ENCODE results near the gene ABCC5.
A peak's percentile ranks its signal among the peaks of the same experiment; 100 is the strongest.

The ABCC5 gene

GRCh38 chr3:184002469-184002868 lies 15.2 kb downstream of the ABCC5 start:
- no peak overlapping the region for H3K4me2 ChIP-seq (ENCODE audit: low read depth, low read length, poor library complexity, severe bottlenecking)
- H3K9me3 ChIP-seq (ENCODE audit: insufficient read depth, low read depth, low read length): no peaks in the 10 kb centered on the region
- H3K9me2 ChIP-seq (replicated peaks; ENCODE audit: low read depth, low read length): no peaks in the 10 kb centered on the region
- H3K4me1 ChIP-seq (ENCODE audit: insufficient read depth, low read length, poor library complexity, severe bottlenecking): peaks cover 11% of the 10 kb centered on the region
- no peak overlapping the region for H3K4me3 ChIP-seq (ENCODE audit: low read length, poor library complexity, severe bottlenecking)
- TF ChIP-seq CTCF (conservative IDR thresholded peaks at IDR 0.05; ENCODE audit: low read length) (no peak), EZH2phosphoT487 (IDR thresholded peaks at IDR 0.05; ENCODE audit: borderline replicate concordance) (no peak)
- no peaks in the 10 kb centered on the region for H3K79me2 ChIP-seq (ENCODE audit: insufficient read depth, low read length)
- no peak overlapping the region for H2AFZ ChIP-seq (ENCODE audit: low read length)
- H3F3A ChIP-seq (ENCODE audit: low read depth): no peaks in the 10 kb centered on the region
- no peaks in the 10 kb centered on the region for H3K27me3 ChIP-seq (ENCODE audit: insufficient read depth, low read length, poor library complexity, severe bottlenecking)
- H3K9ac ChIP-seq (ENCODE audit: low read depth, low read length, poor library complexity, severe bottlenecking): no peak overlapping the region
- H3K36me3 ChIP-seq (ENCODE audit: insufficient read depth, low read length): no peaks in the 10 kb centered on the region
- no peaks in the 10 kb centered on the region for H4K20me1 ChIP-seq (ENCODE audit: insufficient read depth, low read length, poor library complexity, severe bottlenecking)

GRCh38 chr3:184001761-184002160 lies 15.9 kb downstream of the ABCC5 start:
- H3K36me3 ChIP-seq (ENCODE audit: insufficient read depth, low read length): no peaks in the 10 kb centered on the region
- H3K9me3 ChIP-seq (ENCODE audit: insufficient read depth, low read depth, low read length): no peaks in the 10 kb centered on the region
- H3K4me2 ChIP-seq (ENCODE audit: low read depth, low read length, poor library complexity, severe bottlenecking): no peak overlapping the region
- no peak overlapping the region for H2AFZ ChIP-seq (ENCODE audit: low read length)
- H3F3A ChIP-seq (ENCODE audit: low read depth): no peaks in the 10 kb centered on the region
- H3K4me3 ChIP-seq (ENCODE audit: low read length, poor library complexity, severe bottlenecking): no peak overlapping the region
- no peak overlapping the region for H3K9ac ChIP-seq (ENCODE audit: low read depth, low read length, poor library complexity, severe bottlenecking)
- no peaks in the 10 kb centered on the region for H3K79me2 ChIP-seq (ENCODE audit: insufficient read depth, low read length)
- no peaks in the 10 kb centered on the region for H3K27me3 ChIP-seq (ENCODE audit: insufficient read depth, low read length, poor library complexity, severe bottlenecking)
- no peaks in the 10 kb centered on the region for H4K20me1 ChIP-seq (ENCODE audit: insufficient read depth, low read length, poor library complexity, severe bottlenecking)
- no peaks in the 10 kb centered on the region for H3K9me2 ChIP-seq (replicated peaks; ENCODE audit: low read depth, low read length)
- no peak for TF ChIP-seq EZH2phosphoT487 (IDR thresholded peaks at IDR 0.05; ENCODE audit: borderline replicate concordance)
- peaks cover 11% of the 10 kb centered on the region for H3K4me1 ChIP-seq (ENCODE audit: insufficient read depth, low read length, poor library complexity, severe bottlenecking)

GRCh38 chr3:183991403-183991802 lies 26.3 kb downstream of the ABCC5 start:
- Histone ChIP-seq H4K20me1 (ENCODE audit: insufficient read depth, low read length, poor library complexity, severe bottlenecking) (no peaks in the 10 kb centered on the region), H3K4me1 (ENCODE audit: insufficient read depth, low read length, poor library complexity, severe bottlenecking) (peaks cover 18% of the 10 kb centered on the region), H3K36me3 (ENCODE audit: insufficient read depth, low read length) (peaks cover 3% of the 10 kb centered on the region; the same call in 1 of the 2 replicates), H3K4me3 (ENCODE audit: low read length, poor library complexity, severe bottlenecking) (no peak overlapping the region), H3K79me2 (ENCODE audit: insufficient read depth, low read length) (no peaks in the 10 kb centered on the region), H3K4me2 (ENCODE audit: low read depth, low read length, poor library complexity, severe bottlenecking) (no peak overlapping the region), H3F3A (ENCODE audit: low read depth) (peaks cover 3% of the 10 kb centered on the region; the same call in 1 of the 2 replicates), H3K9ac (ENCODE audit: low read depth, low read length, poor library complexity, severe bottlenecking) (no peak overlapping the region), H3K9me2 (replicated peaks; ENCODE audit: low read depth, low read length) (no peaks in the 10 kb centered on the region), H3K9me3 (ENCODE audit: insufficient read depth, low read depth, low read length) (no peaks in the 10 kb centered on the region), H2AFZ (ENCODE audit: low read length) (no peak overlapping the region), H3K27me3 (ENCODE audit: insufficient read depth, low read length, poor library complexity, severe bottlenecking) (no peaks in the 10 kb centered on the region)
- TF ChIP-seq EZH2phosphoT487 (IDR thresholded peaks at IDR 0.05; ENCODE audit: borderline replicate concordance): no peak
- TF ChIP-seq CTCF (conservative IDR thresholded peaks at IDR 0.05; ENCODE audit: low read length): no peak

- H4K20me1 ChIP-seq (ENCODE audit: insufficient read depth, low read length, poor library complexity, severe bottlenecking): no peaks in the 10 kb centered on the region
- H3K9me2 ChIP-seq (replicated peaks; ENCODE audit: low read depth, low read length): no peaks in the 10 kb centered on the region
- H3K9ac ChIP-seq (ENCODE audit: low read depth, low read length, poor library complexity, severe bottlenecking): peak overlapping the region; percentile 5
- TF ChIP-seq EZH2phosphoT487 (IDR thresholded peaks at IDR 0.05; ENCODE audit: borderline replicate concordance) (peak; percentile 39; the same call in 1 of the 2 replicates), CTCF (conservative IDR thresholded peaks at IDR 0.05; ENCODE audit: low read length) (no peak)
- peak overlapping the region; percentile 57 for H3K4me2 ChIP-seq (ENCODE audit: low read depth, low read length, poor library complexity, severe bottlenecking)
- H3K36me3 ChIP-seq (ENCODE audit: insufficient read depth, low read length): peaks cover 26% of the 10 kb centered on the region; the same call in 1 of the 2 replicates
- no peaks in the 10 kb centered on the region for H3K9me3 ChIP-seq (ENCODE audit: insufficient read depth, low read depth, low read length)
- no peak overlapping the region for H2AFZ ChIP-seq (ENCODE audit: low read length)
- peaks cover 3% of the 10 kb centered on the region; the same call in 1 of the 2 replicates for H3F3A ChIP-seq (ENCODE audit: low read depth)
- H3K4me1 ChIP-seq (ENCODE audit: insufficient read depth, low read length, poor library complexity, severe bottlenecking): peaks cover 18% of the 10 kb centered on the region
- no peaks in the 10 kb centered on the region for H3K27me3 ChIP-seq (ENCODE audit: insufficient read depth, low read length, poor library complexity, severe bottlenecking)
- peak overlapping the region; percentile 23 for H3K4me3 ChIP-seq (ENCODE audit: low read length, poor library complexity, severe bottlenecking)
- H3K79me2 ChIP-seq (ENCODE audit: insufficient read depth, low read length): no peaks in the 10 kb centered on the region
Observed at GRCh38 chr3:183988216-183988790, 29.4 kb downstream of the ABCC5 start.

Data from Loucy (cell line).